CD14-positive monocyte (primary cell): Measurements from ENCODE around the gene GIPC3. TPM values are rescaled to one million over a fixed set of nuclear protein-coding genes. Genes with fewer than 3 reads are reported as not detected.

Source experiments
- DNase-seq, 3 donors: peaks; one replicate each; pipeline ENCODE4 v3.0.0-alpha.2; 2011 to 2022
- H2AFZ ChIP-seq: 2 replicates; pipeline ENCODE4 v1.6.0; 2012; ENCODE audit warnings: mild to moderate bottlenecking, low read depth, low read length, inconsistent platforms; ENCODE audit not compliant: insufficient read depth, poor library complexity, severe bottlenecking
- H3K27ac ChIP-seq, 2 donors: 1 replicate in 1 of 2; 2 replicates in 1 of 2; pipeline ENCODE4 v1.5.1; 2012 to 2013; ENCODE audit warnings: low read length in 2 of 2, control low read depth in 1 of 2, inconsistent platforms in 1 of 2, low read depth in 1 of 2, mild to moderate bottlenecking in 1 of 2
- H3K27me3 ChIP-seq, 2 donors: one replicate each; pipeline versions ENCODE4 v1.6.0 to v1.6.1; 2011 to 2013; ENCODE audit warnings: low read length in 2 of 2; ENCODE audit not compliant: control insufficient read depth in 2 of 2, insufficient read depth in 2 of 2
- H3K36me3 ChIP-seq, 2 donors: replicated peaks in 1 of 2; 1 replicate in 1 of 2; 2 replicates in 1 of 2; pipeline versions ENCODE4 v1.5.1 to v1.6.1; 2012 to 2013; ENCODE audit warnings: low read length in 2 of 2, control low read depth in 1 of 2, inconsistent platforms in 1 of 2, mild to moderate bottlenecking in 1 of 2; ENCODE audit not compliant: insufficient read depth in 2 of 2, control insufficient read depth in 1 of 2
- H3K4me1 ChIP-seq, 2 donors: 1 replicate in 1 of 2; 2 replicates in 1 of 2; pipeline versions ENCODE4 v1.5.1 to v1.6.1; 2012 to 2013; ENCODE audit warnings: low read length in 2 of 2, control low read depth in 1 of 2, inconsistent platforms in 1 of 2, mild to moderate bottlenecking in 1 of 2, moderate library complexity in 1 of 2; ENCODE audit not compliant: insufficient read depth in 2 of 2, control insufficient read depth in 1 of 2
- H3K4me2 ChIP-seq: replicated peaks from 2 replicates; pipeline ENCODE3; 2012; ENCODE audit warnings: low read length, moderate library complexity, mild to moderate bottlenecking; ENCODE audit not compliant: poor library complexity, severe bottlenecking; ENCODE audit errors: extremely low read depth
- H3K4me3 ChIP-seq, 3 experiments: fragments of 200-600 bp in 1 of 3; sonication (generic) in 1 of 3; replicated peaks in 1 of 3; 1 replicate in 2 of 3; 2 replicates in 1 of 3; pipeline ENCODE4 v1.5.1; 2011 to 2013; ENCODE audit warnings: low read length in 3 of 3, mild to moderate bottlenecking in 3 of 3, control low read depth in 2 of 3, low read depth in 2 of 3, inconsistent platforms in 1 of 3, moderate library complexity in 1 of 3
- H3K79me2 ChIP-seq: 2 replicates; pipeline ENCODE4 v1.6.0; 2012; ENCODE audit warnings: mild to moderate bottlenecking, control low read depth, inconsistent platforms, low read length, moderate library complexity; ENCODE audit not compliant: insufficient read depth
- H3K9ac ChIP-seq: 2 replicates; pipeline ENCODE4 v1.6.0; 2017; ENCODE audit warnings: low read length, mild to moderate bottlenecking; ENCODE audit not compliant: insufficient read depth, poor library complexity, severe bottlenecking
- H3K9me3 ChIP-seq, 2 donors: replicated peaks in 1 of 2; 1 replicate in 1 of 2; 2 replicates in 1 of 2; pipeline versions ENCODE4 v1.5.1 to v1.6.1; 2012 to 2013; ENCODE audit warnings: low read length in 2 of 2, control low read depth in 1 of 2; ENCODE audit not compliant: control insufficient read depth in 1 of 2, insufficient read depth in 1 of 2
- H4K20me1 ChIP-seq: 2 replicates; pipeline ENCODE4 v1.6.0; 2012; ENCODE audit warnings: mild to moderate bottlenecking, low read length, control low read depth, moderate library complexity; ENCODE audit not compliant: insufficient read depth
- H3K27ac Mint-ChIP-seq, 7 donors: one replicate each; pipeline ENCODE4 v1.8.0; 2020; ENCODE audit warnings: mild to moderate bottlenecking in 7 of 7, mixed read lengths in 7 of 7, moderate library complexity in 6 of 7, inconsistent platforms in 2 of 7
- H3K27me3 Mint-ChIP-seq, 3 donors: one replicate each; pipeline ENCODE4 v1.8.0; 2021 to 2022; ENCODE audit warnings: low read depth in 3 of 3, mild to moderate bottlenecking in 3 of 3, mixed read lengths in 3 of 3, moderate library complexity in 3 of 3, inconsistent platforms in 1 of 3
- H3K36me3 Mint-ChIP-seq, 2 donors: one replicate each; pipeline ENCODE4 v1.8.0; 2020; ENCODE audit warnings: mixed read lengths in 2 of 2, inconsistent platforms in 1 of 2, mild to moderate bottlenecking in 1 of 2
- H3K4me1 Mint-ChIP-seq: one replicate; pipeline ENCODE4 v1.8.0; 2020; ENCODE audit warnings: mild to moderate bottlenecking, mixed read lengths
- H3K4me3 Mint-ChIP-seq, 2 donors: one replicate each; pipeline ENCODE4 v1.8.0; 2020; ENCODE audit warnings: mild to moderate bottlenecking in 2 of 2, mixed read lengths in 2 of 2, moderate library complexity in 1 of 2
- H3K9me3 Mint-ChIP-seq, 7 donors: one replicate each; pipeline ENCODE4 v1.8.0; 2020 to 2022; ENCODE audit warnings: mixed read lengths in 7 of 7, mild to moderate bottlenecking in 6 of 7, moderate library complexity in 6 of 7, inconsistent platforms in 2 of 7
- CTCF ChIP-seq: fragments of 200-600 bp; IDR thresholded peaks from one replicate; pipeline ENCODE4 v1.8.0; 2022; ENCODE audit warnings: antibody characterized with exemption, mild to moderate bottlenecking
- WGBS: methylation state at CpG from one replicate; pipeline ENCODE4 v1.1.5; 2013; ENCODE audit warnings: missing lambda C conversion rate; ENCODE audit not compliant: insufficient coverage; 5-methylcytosine and 5-hydroxymethylcytosine counted together
- intact Hi-C, 2 donors: fragments of 100-400 bp; cut with micrococcal nuclease; formaldehyde crosslinking; loops; one replicate each; pipeline versions ENCODE4 v1.15.0 to v1.15.1; 2023
- polyA plus RNA-seq, 3 donors: library from polyadenylated mRNA; depleted of rRNA in 1 of 3; unstranded in 2 of 3; stranded (reverse) in 1 of 3; fragments of 300-500 nt in 2 of 3; fragments of >200 nt in 1 of 3; fragmentation: Illumina TruSeq in 2 of 3; gene quantifications; 1 replicate in 2 of 3; 2 replicates in 1 of 3; pipeline ENCODE4 v1.2.3, GENCODE V29; 2012 to 2021

Gene GIPC3
- polyA plus RNA-seq, 3 donors, result 0.03 TPM; not detected in 2

- intact Hi-C loops, result no loop called here
- no peak overlapping the region for H3K4me3 Mint-ChIP-seq
- no peak for TF ChIP-seq CTCF
- H3K27me3 ChIP-seq, result peaks cover 0 to 3% of the 10 kb centered on the region in 2 donors
- H3K4me1 Mint-ChIP-seq, result peaks cover 12% of the 10 kb centered on the region
- H3K9me3 ChIP-seq, result peaks cover 0 to 2% of the 10 kb centered on the region in 2 donors
- H3K4me3 ChIP-seq, result no peak overlapping the region
- no peak overlapping the region for H3K4me2 ChIP-seq
- H4K20me1 ChIP-seq, result no peaks in the 10 kb centered on the region
- no peaks in the 10 kb centered on the region for H3K79me2 ChIP-seq
- peaks cover 3 to 8% (median 6%) of the 10 kb centered on the region in 7 donors for H3K9me3 Mint-ChIP-seq
- peaks cover 7 to 11% of the 10 kb centered on the region in 2 donors for H3K4me1 ChIP-seq
- 97% methylated on average over 64 of the region's 79 CpGs for WGBS
- H2AFZ ChIP-seq, result no peak overlapping the region
- no peak for DNase-seq
- no peak overlapping the region for H3K9ac ChIP-seq
- no peak overlapping the region for H3K27ac ChIP-seq
- H3K36me3 Mint-ChIP-seq, result peaks cover 23 to 50% of the 10 kb centered on the region in 2 donors
- H3K36me3 ChIP-seq, result peaks cover 29 to 35% of the 10 kb centered on the region in 2 donors
- H3K27me3 Mint-ChIP-seq, result peaks cover 0 to 3% (median 2%) of the 10 kb centered on the region in 3 donors
- H3K27ac Mint-ChIP-seq, result no peak overlapping the region
Measured at GRCh38 chr19:3612901-3613741, 27.8 kb downstream of the GIPC3 start.

DNA sequence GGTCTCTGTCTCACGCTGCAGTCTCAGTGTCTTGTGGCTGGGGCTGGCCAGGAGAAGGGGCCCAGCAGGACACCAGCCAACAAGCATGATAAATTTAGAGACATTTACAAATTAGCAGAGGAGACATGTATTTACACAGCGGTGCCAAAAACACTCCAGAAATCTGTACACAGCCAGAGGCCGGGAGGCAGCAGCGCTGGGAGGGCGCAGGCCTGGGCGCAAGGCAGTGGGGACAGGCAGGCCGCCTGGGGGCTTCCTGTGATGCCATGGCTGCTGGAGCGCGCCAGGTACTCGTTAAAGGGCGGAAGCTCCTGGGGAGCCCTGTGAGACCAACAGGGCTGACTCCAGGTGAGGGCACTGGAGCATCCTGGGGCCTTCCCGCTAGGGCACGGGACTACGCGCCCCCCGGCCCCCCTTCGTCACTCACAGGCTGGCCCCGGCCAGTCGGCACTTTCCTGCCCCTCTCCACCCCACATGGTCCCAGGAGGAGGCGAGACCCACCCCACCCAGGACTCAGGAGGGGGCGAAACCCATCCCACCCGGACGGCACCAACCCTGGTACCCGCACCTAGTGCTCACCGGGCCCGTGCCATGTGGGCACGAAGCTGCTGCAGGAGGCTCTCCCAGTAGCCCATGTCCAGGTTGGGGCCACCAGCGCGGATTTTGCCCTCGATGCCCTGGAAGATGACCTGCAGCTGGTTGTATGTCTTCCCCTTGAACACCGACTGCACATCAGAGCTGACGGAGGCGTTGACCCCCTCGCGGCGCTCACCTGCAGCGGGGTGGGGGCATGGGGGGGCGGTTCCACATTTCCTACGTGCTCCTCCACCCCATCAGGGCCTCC is 28.8 kb downstream of the GIPC3 start:
- peaks cover 0 to 7% (median 4%) of the 10 kb centered on the region in 7 donors for H3K9me3 Mint-ChIP-seq
- H3K4me3 Mint-ChIP-seq, result no peak overlapping the region
- Histone ChIP-seq H3K4me2 (no peak overlapping the region), H3K9ac (no peak overlapping the region), H3K4me3 (no peak overlapping the region), H3K27me3 (no peaks in the 10 kb centered on the region), H3K9me3 (no peaks in the 10 kb centered on the region), H4K20me1 (no peaks in the 10 kb centered on the region), H3K4me1 (peaks cover under 1 to 7% of the 10 kb centered on the region in 2 donors), H3K36me3 (peaks cover 30 to 40% of the 10 kb centered on the region in 2 donors), H3K79me2 (no peaks in the 10 kb centered on the region), H2AFZ (no peak overlapping the region), H3K27ac (no peak overlapping the region)
- intact Hi-C loops, result no loop called here
- H3K36me3 Mint-ChIP-seq, result peaks cover 24 to 54% of the 10 kb centered on the region in 2 donors
- WGBS, result 92% methylated on average over 33 of the region's 39 CpGs
- peaks cover 11% of the 10 kb centered on the region for H3K4me1 Mint-ChIP-seq
- no peak for DNase-seq
- H3K27me3 Mint-ChIP-seq, result no peaks in the 10 kb centered on the region
- TF ChIP-seq CTCF, result no peak
- no peak overlapping the region for H3K27ac Mint-ChIP-seq
